Ovary (tissue), 3 donors: Measurements from ENCODE around the gene PTHLH.

ENCODE experiments used
- CTCF ChIP-seq, 3 donors: fragments of 450-650 bp in 2 of 3; fragments of 200-600 bp in 1 of 3; IDR thresholded peaks; one replicate each; pipeline versions ENCODE4 v1.5.1 to v1.8.0; 2016 to 2022; ENCODE audit warnings: antibody characterized with exemption in 3 of 3, mild to moderate bottlenecking in 1 of 3
- EP300 ChIP-seq: sonication (generic); formaldehyde crosslinking; IDR thresholded peaks from one replicate; pipeline ENCODE4 v1.6.1; 2017; ENCODE audit warnings: antibody characterized with exemption
- POLR2A ChIP-seq: fragments of 450-650 bp; IDR thresholded peaks from one replicate; pipeline ENCODE4 v1.6.1; 2017; ENCODE audit warnings: antibody characterized with exemption, mild to moderate bottlenecking, moderate library complexity
- donor health status: DM: no; HTN: no; CAD: no.

GRCh38 chr12:27996761-27997160 is 24.2 kb upstream of the PTHLH start:
- TF ChIP-seq CTCF (IDR thresholded peaks at IDR 0.05) (no peak), POLR2A (no peak), EP300 (no peak)
